A549 (cell line): ENCODE results near the gene CFL1. TPM values are rescaled to one million over a fixed set of nuclear protein-coding genes. Genes with fewer than 3 reads are reported as not detected.

Experiments
- ATAC-seq, 2 experiments: fragments of 200-7000 bp in 1 of 2; fragments of >200 bp in 1 of 2; cut with Nextera tagmentation in 1 of 2; cut with Tn5 transposase in 1 of 2; 3 replicates each; pipeline versions ENCODE4 v1.8.0 to v1.9.1; 2018 to 2020; ENCODE audit warnings: mild to moderate bottlenecking in 1 of 2, moderate library complexity in 1 of 2
- CTCF ChIA-PET: fragments of 300-600 bp; sonication (Branson Sonifier 250); formaldehyde crosslinking; extraction: SDS; loops from one replicate; lab custom pipeline; 2021; ENCODE audit warnings: antibody characterized with exemption, inconsistent platforms; lab: Yijun Ruan, JAX
- POLR2A ChIA-PET: fragments of 350-600 bp; formaldehyde crosslinking; extraction: SDS; loops from one replicate; lab custom pipeline; 2021; ENCODE audit warnings: antibody characterized with exemption, inconsistent platforms; lab: Yijun Ruan, JAX
- DNase-seq, 2 experiments: peaks; one replicate each; pipeline versions ENCODE4 v3.0.0 to v3.0.0-alpha.2; 2011 to 2016; ENCODE audit warnings: low read depth in 1 of 2, low spot score in 1 of 2
- FAIRE-seq: peaks from 2 replicates; lab custom pipeline; 2011; peaks lifted over from hg19 to GRCh38; lab: Jason Lieb, UNC
- H3K27ac ChIP-seq, 2 experiments: fragments of >200 bp; sonication (Bioruptor Twin); formaldehyde crosslinking; 3 replicates each; pipeline ENCODE4 v1.5.1; 2016 to 2017
- H3K4me1 ChIP-seq: fragments of >200 bp; sonication (Bioruptor Twin); formaldehyde crosslinking; 3 replicates; pipeline ENCODE4 v1.6.1; 2016
- H3K4me2 ChIP-seq: fragments of >200 bp; sonication (Bioruptor Twin); formaldehyde crosslinking; 3 replicates; pipeline ENCODE4 v1.6.1; 2016
- H3K4me3 ChIP-seq: fragments of >200 bp; sonication (Bioruptor Twin); formaldehyde crosslinking; 3 replicates; pipeline ENCODE4 v1.5.1; 2016
- H3K9me3 ChIP-seq: fragments of >200 bp; sonication (Bioruptor Twin); formaldehyde crosslinking; 3 replicates; pipeline ENCODE4 v1.6.1; 2016
- CTCF ChIP-seq: fragments of >200 bp; sonication (Bioruptor Twin); formaldehyde crosslinking; IDR thresholded peaks from 3 replicates; pipeline ENCODE4 v1.5.1; 2016
- EHMT2 ChIP-seq: fragments of 200-600 bp; sonication (generic); IDR thresholded peaks from 2 replicates; pipeline ENCODE4 v1.6.1; 2016; ENCODE audit warnings: antibody characterized with exemption, low read depth, mild to moderate bottlenecking, moderate library complexity
- ESRRA ChIP-seq: fragments of 150-350 bp; IDR thresholded peaks from 2 replicates; pipeline ENCODE4 v1.6.1; 2014; ENCODE audit warnings: mild to moderate bottlenecking, low read length, borderline replicate concordance
- FOXS1 ChIP-seq: fragments of 250-450 bp; sonication (Bioruptor Pico); IDR thresholded peaks from 2 replicates; pipeline ENCODE4 v1.5.0; 2020; ENCODE audit warnings: mild to moderate bottlenecking, moderate library complexity
- GATA3 ChIP-seq: IDR thresholded peaks from 2 replicates; pipeline ENCODE4 v1.6.1; 2012; ENCODE audit warnings: borderline replicate concordance
- HDAC2 ChIP-seq: fragments of 200-600 bp; sonication (generic); IDR thresholded peaks from 2 replicates; pipeline ENCODE4 v1.6.1; 2016
- HMGXB4 ChIP-seq: fragments of 250-450 bp; sonication (Bioruptor Pico); IDR thresholded peaks from 2 replicates; pipeline ENCODE4 v1.5.0; 2021; ENCODE audit warnings: mild to moderate bottlenecking, moderate library complexity, borderline replicate concordance
- HOXB5 ChIP-seq: fragments of 250-450 bp; sonication (Bioruptor Pico); IDR thresholded peaks from 2 replicates; pipeline ENCODE4 v1.5.0; 2020; ENCODE audit warnings: mild to moderate bottlenecking, moderate library complexity
- JUNB ChIP-seq: fragments of >200 bp; sonication (Bioruptor Twin); formaldehyde crosslinking; IDR thresholded peaks from 2 replicates; pipeline ENCODE4 v1.6.1; 2016
- MAZ ChIP-seq: fragments of 150-350 bp; IDR thresholded peaks from 2 replicates; pipeline ENCODE4 v1.6.1; 2014; ENCODE audit warnings: antibody characterized with exemption, low read depth, low read length, borderline replicate concordance
- MYC ChIP-seq: IDR thresholded peaks from 2 replicates; pipeline ENCODE4 v1.6.1; 2012; ENCODE audit warnings: mild to moderate bottlenecking, inconsistent platforms, low read length, improper control_type of control experiment, borderline replicate concordance
- NFE2L2 ChIP-seq: fragments of 150-350 bp; conservative IDR thresholded peaks from 2 replicates; pipeline ENCODE4 v1.6.1; 2014; ENCODE audit warnings: low read length
- NPAS2 ChIP-seq: fragments of 250-450 bp; sonication (Bioruptor Pico); IDR thresholded peaks from 2 replicates; pipeline ENCODE4 v1.8.0; 2022; ENCODE audit warnings: mild to moderate bottlenecking, moderate library complexity, borderline replicate concordance
- NR3C1 ChIP-seq: fragments of >200 bp; sonication (Bioruptor Twin); formaldehyde crosslinking; IDR thresholded peaks from 3 replicates; pipeline ENCODE4 v1.6.1; 2017
- RAD21 ChIP-seq, 2 experiments: fragments of >200 bp in 1 of 2; sonication (Bioruptor Twin) in 1 of 2; formaldehyde crosslinking in 1 of 2; IDR thresholded peaks in 1 of 2; conservative IDR thresholded peaks in 1 of 2; 2 replicates in 1 of 2; 3 replicates in 1 of 2; pipeline ENCODE4 v1.6.1; 2012 to 2018; ENCODE audit warnings: inconsistent platforms in 1 of 2
- RARB ChIP-seq: fragments of 250-450 bp; sonication (Bioruptor Pico); IDR thresholded peaks from 2 replicates; pipeline ENCODE4 v1.8.0; 2021; ENCODE audit warnings: mild to moderate bottlenecking, moderate library complexity
- REST ChIP-seq: fragments of 200-600 bp; sonication (generic); IDR thresholded peaks from 2 replicates; pipeline ENCODE4 v1.6.1; 2016; ENCODE audit warnings: antibody characterized with exemption, mild to moderate bottlenecking, moderate library complexity
- TFCP2L1 ChIP-seq: fragments of 250-450 bp; sonication (Bioruptor Pico); IDR thresholded peaks from 2 replicates; pipeline ENCODE4 v1.5.0; 2021; ENCODE audit warnings: mild to moderate bottlenecking
- TP53 ChIP-seq: fragments of 250-450 bp; sonication (Bioruptor Pico); IDR thresholded peaks from 2 replicates; pipeline ENCODE4 v1.5.0; 2021; ENCODE audit warnings: mild to moderate bottlenecking, moderate library complexity
- ZSCAN20 ChIP-seq: fragments of 250-450 bp; sonication (Bioruptor Pico); IDR thresholded peaks from 2 replicates; pipeline ENCODE4 v1.8.0; 2022; ENCODE audit warnings: mild to moderate bottlenecking, moderate library complexity
- WGBS: methylation state at CpG from one replicate; pipeline ENCODE4 v1.1.6; 2017; ENCODE audit errors: missing lambda C conversion rate; 5-methylcytosine and 5-hydroxymethylcytosine counted together
- polyA plus RNA-seq, 4 experiments: library from polyadenylated mRNA; depleted of rRNA in 3 of 4; stranded (reverse); fragments of >200 nt; fragmentation: RNase III in 1 of 4; extraction: RNeasy Plus Mini Kit Qiagen cat#74134 plus additional on column Dnase treatment in 1 of 4; gene quantifications; 2 replicates in 3 of 4; 3 replicates in 1 of 4; pipeline ENCODE4 v1.2.3, GENCODE V29; 2011 to 2017

Gene CFL1
- polyA plus RNA-seq, 2 of the 4 experiments (the other 2 are of a cell fraction), result 1,591 to 1,780 TPM

GRCh38 chr11:65870706-65871681, 13.0 kb upstream of the CFL1 start:
- no peaks in the 10 kb centered on the region for H3K9me3 ChIP-seq
- 77% methylated on average over 15 of the region's 24 CpGs for WGBS
- CTCF ChIA-PET, result interaction anchor here (1.1 to 7.5 kb wide), 5 partner anchors 10 to 159 kb away, joined by 3 to 158 read pairs (median 12); partner anchors contain the start of genes C11orf68, CFL1, FIBP and KAT5
- DNase-seq (no peak), ATAC-seq (peak; percentile 6 to 7; a peak in 3 of 6 replicates), FAIRE-seq (no peak)
- POLR2A ChIA-PET, result interaction anchor here (0.8 to 2.9 kb wide), 7 partner anchors 10 to 18 kb away, joined by 3 to 15 read pairs (median 6); partner anchors contain the start of genes FIBP and MUS81
- peaks cover 6% of the 10 kb centered on the region for H3K4me1 ChIP-seq
- no peak overlapping the region for H3K4me3 ChIP-seq
- no peak overlapping the region for H3K4me2 ChIP-seq
- peak overlapping the region in 1 of 2 experiments; percentile 35; a peak in 2 of 6 replicates for H3K27ac ChIP-seq
- no peak for TF ChIP-seq ESRRA
- no peak for TF ChIP-seq FOXS1
- TF ChIP-seq NPAS2, result no peak
- TF ChIP-seq ZSCAN20 (CRISPR knock-in tag), result no peak
- no peak for TF ChIP-seq RARB (CRISPR knock-in tag)
- no peak for TF ChIP-seq TFCP2L1 (CRISPR knock-in tag)
- TF ChIP-seq GATA3, result no peak
- no peak for TF ChIP-seq MAZ
- TF ChIP-seq REST, result no peak
- no peak for TF ChIP-seq CTCF
- TF ChIP-seq MYC, result no peak
- TF ChIP-seq NR3C1, result no peak
- TF ChIP-seq EHMT2, result no peak
- TF ChIP-seq HOXB5, result no peak
- TF ChIP-seq HMGXB4 (CRISPR knock-in tag), result no peak
- TF ChIP-seq RAD21 (conservative IDR thresholded peaks at IDR 0.05 in 1 of 2, IDR thresholded peaks at IDR 0.05 in 1 of 2), result no peak
- TF ChIP-seq NFE2L2, result no peak
- no peak for TF ChIP-seq HDAC2
- no peak for TF ChIP-seq TP53 (CRISPR knock-in tag)
- no peak for TF ChIP-seq JUNB
- TF ChIP-seq, all 56 proteins: peak for 0
